Thyroid gland (tissue), 4 donors: ENCODE results near the gene FAM3B. TPM values are rescaled to one million over a fixed set of nuclear protein-coding genes. Genes with fewer than 3 reads are reported as not detected.

Experiments
- DNase-seq, 2 donors: peaks; one replicate each; pipeline ENCODE4 v3.0.0-alpha.2; 2019
- H3K27ac ChIP-seq, 3 donors: fragments of 200-600 bp; sonication (generic); 1 replicate in 2 of 3; 2 replicates in 1 of 3; pipeline ENCODE4 v1.5.1; 2016 to 2019; ENCODE audit warnings: mild to moderate bottlenecking in 1 of 3, moderate library complexity in 1 of 3
- H3K27me3 ChIP-seq: fragments of 200-600 bp; sonication (generic); one replicate; pipeline ENCODE4 v1.5.1; 2019
- H3K36me3 ChIP-seq, 2 donors: fragments of 200-600 bp; sonication (generic); one replicate each; pipeline ENCODE4 v1.5.1; 2016 to 2019
- H3K4me1 ChIP-seq, 2 donors: fragments of 200-600 bp; sonication (generic); one replicate each; pipeline ENCODE4 v1.5.1; 2017 to 2019
- H3K4me3 ChIP-seq, 3 donors: fragments of 200-600 bp; sonication (generic); replicated peaks in 1 of 3; 1 replicate in 2 of 3; 2 replicates in 1 of 3; pipeline ENCODE4 v1.5.1; 2016; ENCODE audit warnings: mild to moderate bottlenecking in 1 of 3
- H3K9me3 ChIP-seq: fragments of 200-600 bp; sonication (generic); one replicate; pipeline ENCODE4 v1.5.1; 2017
- POLR2A ChIP-seq, 2 donors: fragments of 450-650 bp; IDR thresholded peaks; one replicate each; pipeline ENCODE4 v1.6.1; 2017; ENCODE audit warnings: antibody characterized with exemption in 2 of 2, mild to moderate bottlenecking in 2 of 2, moderate library complexity in 1 of 2
- WGBS, 2 donors: methylation state at CpG; one replicate each; pipeline ENCODE4 v1.1.5; 2017; 5-methylcytosine and 5-hydroxymethylcytosine counted together
- intact Hi-C: fragments of 100-400 bp; cut with DNase I; formaldehyde crosslinking; loops from one replicate; pipeline ENCODE4 v1.15.1; 2023
- total RNA-seq, 4 donors: library from RNA; depleted of rRNA; stranded (reverse); fragments of >200 nt; gene quantifications; one replicate each; pipeline ENCODE4 v1.2.3, GENCODE V29; 2016
- TF ChIP-seq, protein P1 (sequence below), 6 experiments: fragments of 200-600 bp in 3 of 6; fragments of 450-650 bp in 3 of 6; sonication (generic) in 3 of 6; IDR thresholded peaks; one replicate each; pipeline ENCODE4 v1.5.1; 2016 to 2019; ENCODE audit warnings: antibody characterized with exemption in 6 of 6, mild to moderate bottlenecking in 2 of 6, inconsistent platforms in 1 of 6, moderate library complexity in 1 of 6

FAM3B gene
- total RNA-seq, 4 donors from 2014 or later = 2.4 to 9.9 (median 5.1) TPM

DNA sequence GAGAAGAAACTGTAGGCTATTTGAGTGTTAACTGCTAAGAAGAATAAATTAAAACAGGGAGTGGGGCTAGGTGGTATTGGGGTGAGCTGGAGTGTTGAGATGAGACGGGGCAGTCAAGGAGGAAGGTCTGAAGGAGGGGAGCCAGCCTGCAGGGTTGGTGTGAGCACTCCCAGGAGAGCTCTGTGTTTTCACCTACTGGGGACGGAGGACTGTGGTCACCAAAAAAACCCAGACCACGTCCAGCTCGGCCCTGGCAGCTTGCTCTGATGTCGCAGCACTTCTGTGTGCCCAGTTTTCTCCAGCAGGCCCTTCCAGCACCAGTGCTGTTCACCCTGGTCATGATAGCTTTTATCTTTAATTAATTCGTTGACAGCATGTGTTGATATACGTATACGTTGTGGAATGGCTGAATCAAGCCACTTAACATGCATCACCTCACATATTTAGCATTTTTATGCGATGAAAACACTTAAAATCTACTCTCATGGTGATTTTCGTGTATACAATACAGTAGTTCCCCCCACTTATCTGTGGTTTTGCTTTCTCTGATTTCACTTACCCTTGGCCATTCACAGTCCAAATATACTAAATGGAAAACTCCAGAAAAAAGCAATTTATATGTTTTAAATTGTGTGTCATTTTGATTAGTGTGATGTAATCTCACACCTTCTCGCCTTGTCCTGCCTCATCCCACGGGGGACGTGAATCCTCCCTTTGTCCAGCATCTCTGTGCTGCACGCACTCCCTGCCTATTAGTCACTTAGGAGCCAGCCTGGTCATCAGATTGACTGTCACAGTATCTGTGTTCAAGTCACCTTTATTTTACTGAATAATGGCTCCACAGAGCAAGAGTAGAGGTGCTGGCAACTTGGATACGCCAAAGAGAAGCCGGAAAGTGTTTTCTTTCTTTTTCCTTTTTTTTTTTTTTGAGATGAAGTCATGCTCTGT is 12.3 kb downstream of the FAM3B start:
- no peak for DNase-seq
- intact Hi-C loops = no loop called here
- H3K9me3 ChIP-seq = no peaks in the 10 kb centered on the region
- WGBS, 2 donors = 87 to 89% methylated on average over 16 of the region's 16 CpGs
- no peak for TF ChIP-seq POLR2A (IDR thresholded peaks at IDR 0.05)
- TF ChIP-seq, protein P1, sequence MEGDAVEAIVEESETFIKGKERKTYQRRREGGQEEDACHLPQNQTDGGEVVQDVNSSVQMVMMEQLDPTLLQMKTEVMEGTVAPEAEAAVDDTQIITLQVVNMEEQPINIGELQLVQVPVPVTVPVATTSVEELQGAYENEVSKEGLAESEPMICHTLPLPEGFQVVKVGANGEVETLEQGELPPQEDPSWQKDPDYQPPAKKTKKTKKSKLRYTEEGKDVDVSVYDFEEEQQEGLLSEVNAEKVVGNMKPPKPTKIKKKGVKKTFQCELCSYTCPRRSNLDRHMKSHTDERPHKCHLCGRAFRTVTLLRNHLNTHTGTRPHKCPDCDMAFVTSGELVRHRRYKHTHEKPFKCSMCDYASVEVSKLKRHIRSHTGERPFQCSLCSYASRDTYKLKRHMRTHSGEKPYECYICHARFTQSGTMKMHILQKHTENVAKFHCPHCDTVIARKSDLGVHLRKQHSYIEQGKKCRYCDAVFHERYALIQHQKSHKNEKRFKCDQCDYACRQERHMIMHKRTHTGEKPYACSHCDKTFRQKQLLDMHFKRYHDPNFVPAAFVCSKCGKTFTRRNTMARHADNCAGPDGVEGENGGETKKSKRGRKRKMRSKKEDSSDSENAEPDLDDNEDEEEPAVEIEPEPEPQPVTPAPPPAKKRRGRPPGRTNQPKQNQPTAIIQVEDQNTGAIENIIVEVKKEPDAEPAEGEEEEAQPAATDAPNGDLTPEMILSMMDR (IDR thresholded peaks at IDR 0.05) = no peak
- H3K4me1 ChIP-seq = no peaks in the 10 kb centered on the region
- no peak overlapping the region for H3K27ac ChIP-seq
- H3K4me3 ChIP-seq = no peak overlapping the region
- H3K27me3 ChIP-seq = no peaks in the 10 kb centered on the region
- no peaks in the 10 kb centered on the region for H3K36me3 ChIP-seq

DNA sequence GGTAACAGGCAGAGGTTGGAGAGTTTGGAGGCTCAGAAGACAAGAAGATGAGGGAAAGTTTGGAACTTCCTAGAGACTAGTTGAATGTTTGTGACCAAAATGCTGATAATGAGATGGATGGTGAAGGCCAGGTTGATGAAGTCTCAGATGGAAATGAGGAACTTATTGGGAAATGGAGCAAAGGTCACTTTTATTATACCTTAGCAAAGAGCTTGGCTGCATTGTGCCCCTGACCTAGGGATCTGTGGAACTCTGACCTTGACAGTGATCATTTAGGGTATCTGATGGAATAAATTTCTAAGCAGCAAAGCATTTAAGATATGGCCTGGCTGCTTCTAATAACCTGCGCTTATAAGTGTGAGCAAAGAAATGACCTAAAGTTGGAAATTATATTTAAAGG is 17.2 kb downstream of the FAM3B start:
- Histone ChIP-seq H3K36me3 (no peaks in the 10 kb centered on the region), H3K4me3 (no peak overlapping the region), H3K27ac (no peak overlapping the region), H3K27me3 (no peaks in the 10 kb centered on the region), H3K4me1 (no peaks in the 10 kb centered on the region), H3K9me3 (no peaks in the 10 kb centered on the region)
- intact Hi-C loops = no loop called here
- DNase-seq = no peak
- TF ChIP-seq POLR2A (IDR thresholded peaks at IDR 0.05) = no peak
- TF ChIP-seq, protein P1 (IDR thresholded peaks at IDR 0.05) = no peak
- 93 to 100% methylated on average over 1 of the region's 1 CpG for WGBS, 2 donors

DNA sequence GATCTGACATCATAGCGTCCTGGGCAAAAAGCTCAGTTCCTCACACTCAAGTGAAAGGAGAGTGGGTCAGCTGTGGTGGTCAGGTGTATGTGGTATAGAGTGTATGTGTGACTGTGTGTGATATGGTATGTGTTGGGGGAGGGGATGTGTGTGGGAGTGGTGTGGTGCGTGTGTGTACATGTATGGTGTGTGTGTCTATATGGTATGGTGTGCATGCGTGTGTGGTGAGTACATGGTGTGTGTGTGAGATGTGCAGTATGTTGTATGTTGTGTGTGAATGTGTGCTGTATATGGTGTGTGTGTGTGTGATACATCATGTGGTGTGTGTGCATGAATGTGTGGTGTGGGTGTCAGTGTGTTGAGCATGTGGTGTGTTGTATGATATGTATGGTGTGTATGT is 20.9 kb downstream of the FAM3B start:
- H3K27me3 ChIP-seq = no peaks in the 10 kb centered on the region
- 91 to 96% methylated on average over 3 of the region's 3 CpGs for WGBS, 2 donors
- TF ChIP-seq POLR2A (IDR thresholded peaks at IDR 0.05) = no peak
- TF ChIP-seq, protein P1 (IDR thresholded peaks at IDR 0.05) = no peak

DNA sequence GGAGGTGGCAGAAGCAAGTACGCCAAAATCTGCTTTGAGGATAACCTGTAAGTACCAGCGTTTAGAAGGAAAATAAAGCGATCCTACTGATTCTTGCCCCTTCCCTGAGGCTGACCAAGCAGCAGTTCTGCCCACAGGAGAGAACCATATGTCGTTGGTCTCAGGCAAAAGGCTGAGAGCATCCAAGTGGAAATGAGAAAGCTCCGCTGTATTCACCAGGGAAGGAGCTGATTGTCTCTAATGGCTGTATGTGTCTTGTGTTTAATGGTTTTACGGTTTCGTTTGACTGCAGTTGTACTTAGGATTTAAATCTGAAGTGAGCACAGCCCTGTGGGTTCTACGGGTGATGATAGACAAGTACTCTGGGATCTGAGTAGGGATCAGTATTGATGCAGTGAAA is 21.9 kb downstream of the FAM3B start:
- no peak for DNase-seq
- H3K36me3 ChIP-seq = no peaks in the 10 kb centered on the region
- no peaks in the 10 kb centered on the region for H3K4me1 ChIP-seq
- H3K27ac ChIP-seq = no peak overlapping the region
- TF ChIP-seq, protein P1 (IDR thresholded peaks at IDR 0.05) = no peak
- TF ChIP-seq POLR2A (IDR thresholded peaks at IDR 0.05) = no peak
- no peaks in the 10 kb centered on the region for H3K9me3 ChIP-seq
- intact Hi-C loops = no loop called here
- no peaks in the 10 kb centered on the region for H3K27me3 ChIP-seq
- H3K4me3 ChIP-seq = no peak overlapping the region
- WGBS, 2 donors = 86 to 91% methylated on average over 8 of the region's 8 CpGs

More for the DNA sequence above, 20.9 kb downstream of the FAM3B start:
- intact Hi-C loops = no loop called here
- Histone ChIP-seq H3K27ac (no peak overlapping the region), H3K9me3 (no peaks in the 10 kb centered on the region), H3K4me3 (no peak overlapping the region), H3K36me3 (no peaks in the 10 kb centered on the region), H3K4me1 (no peaks in the 10 kb centered on the region)
- no peak for DNase-seq

DNA sequence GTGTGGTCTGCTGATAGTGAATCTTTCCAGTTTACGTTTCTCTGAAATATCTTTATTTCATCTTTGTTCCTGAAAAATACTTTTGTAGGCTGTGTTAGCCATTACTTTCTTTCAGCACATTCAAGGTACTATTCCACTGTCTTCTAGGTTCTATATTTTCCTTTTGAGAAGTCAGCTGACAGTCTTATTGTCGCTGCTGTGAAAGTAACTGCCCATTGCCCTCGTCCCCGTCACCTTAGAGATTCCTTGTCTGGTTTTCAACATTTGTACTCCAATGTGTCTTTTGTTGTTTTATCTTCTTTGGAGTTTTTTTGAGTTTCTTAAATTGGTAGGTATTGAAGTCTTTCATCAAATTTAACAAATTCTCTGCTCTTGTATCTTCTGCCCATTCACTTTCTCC is 25.4 kb downstream of the FAM3B start:
- intact Hi-C loops = no loop called here
- TF ChIP-seq, protein P1 (IDR thresholded peaks at IDR 0.05) = no peak
- no peaks in the 10 kb centered on the region for H3K9me3 ChIP-seq
- no peak overlapping the region for H3K4me3 ChIP-seq
- no peak for DNase-seq
- 94 to 95% methylated on average over 4 of the region's 4 CpGs for WGBS, 2 donors
- no peaks in the 10 kb centered on the region for H3K4me1 ChIP-seq
- H3K36me3 ChIP-seq = no peaks in the 10 kb centered on the region
- no peak overlapping the region for H3K27ac ChIP-seq
- no peaks in the 10 kb centered on the region for H3K27me3 ChIP-seq
